ENCODE results near the gene DUSP22.
"Not testable (repeated sequence)": the region's sequence is repeated elsewhere in the genome, so short reads cannot be mapped to it uniquely, and the experiment has no call there.

The DUSP22 gene, protein sequence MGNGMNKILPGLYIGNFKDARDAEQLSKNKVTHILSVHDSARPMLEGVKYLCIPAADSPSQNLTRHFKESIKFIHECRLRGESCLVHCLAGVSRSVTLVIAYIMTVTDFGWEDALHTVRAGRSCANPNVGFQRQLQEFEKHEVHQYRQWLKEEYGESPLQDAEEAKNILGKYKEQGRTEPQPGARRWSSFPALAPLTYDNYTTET

DNA sequence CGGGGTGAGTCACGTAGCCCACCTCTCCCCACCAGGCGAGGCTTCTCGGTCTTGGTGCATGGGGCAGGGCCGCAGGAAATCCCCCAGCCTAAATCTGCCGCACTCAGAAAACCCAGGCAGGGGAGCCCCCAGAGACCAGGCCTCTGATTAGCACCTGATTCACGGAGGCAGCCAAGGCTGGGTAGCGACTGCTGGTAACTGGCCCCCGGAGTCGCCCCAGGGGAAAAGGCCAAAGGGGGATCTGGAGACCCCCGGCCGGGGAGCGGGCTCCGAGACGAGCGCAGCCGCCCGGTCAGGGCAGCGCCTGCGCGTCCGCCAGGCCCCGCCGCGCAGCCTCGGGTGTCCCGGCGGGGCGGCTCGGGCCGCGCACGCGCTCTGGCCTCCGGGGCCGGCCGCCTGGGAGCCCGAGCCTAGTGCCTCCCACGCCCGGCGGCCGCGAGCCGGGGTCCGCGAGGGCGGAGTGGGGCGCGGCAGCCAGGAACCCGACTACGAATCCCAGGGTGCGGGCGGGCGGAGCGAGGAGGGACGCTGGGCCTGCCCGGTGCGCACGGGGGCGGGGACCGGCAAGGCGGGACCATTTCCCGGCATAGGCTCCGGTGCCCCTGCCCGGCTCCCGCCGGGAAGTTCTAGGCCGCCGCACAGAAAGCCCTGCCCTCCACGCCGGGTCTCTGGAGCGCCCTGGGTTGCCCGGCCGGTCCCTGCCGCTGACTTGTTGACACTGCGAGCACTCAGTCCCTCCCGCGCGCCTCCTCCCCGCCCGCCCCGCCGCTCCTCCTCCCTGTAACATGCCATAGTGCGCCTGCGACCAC is at the start of gene DUSP22:
Gene DUSP22, plus strand, starts transcription at position 791 of the 809 bp plus-strand sequence. CDS start 53 bp downstream, outside the sequence.
- Histone ChIP-seq H3K27me3 (ENCODE audit: control insufficient read depth, insufficient read depth, low read length) (no peaks in the 10 kb centered on the region), H3K9me3 (ENCODE audit: control insufficient read depth, low read length) (no peaks in the 10 kb centered on the region), H3K4me1 (ENCODE audit: control insufficient read depth, insufficient read depth, low read length) (peaks cover 24% of the 10 kb centered on the region), H3K9ac (ENCODE audit: low read length) (peak within 1 kb of the TSS; percentile 86), H3K4me3 (ENCODE audit: low read length) (peak within 1 kb of the TSS; percentile 34), H3K36me3 (ENCODE audit: control insufficient read depth, insufficient read depth, low read length) (no peaks in the 10 kb centered on the region)

- H3K9ac ChIP-seq (ENCODE audit: low read length): no peak overlapping the region
- no peak overlapping the region for H3K4me3 ChIP-seq (ENCODE audit: low read length)
- H3K9me3 ChIP-seq (ENCODE audit: control insufficient read depth, low read length): no peaks in the 10 kb centered on the region
- no peaks in the 10 kb centered on the region for H3K36me3 ChIP-seq (ENCODE audit: control insufficient read depth, insufficient read depth, low read length)
- no peaks in the 10 kb centered on the region for H3K27me3 ChIP-seq (ENCODE audit: control insufficient read depth, insufficient read depth, low read length)
- no peaks in the 10 kb centered on the region for H3K4me1 ChIP-seq (ENCODE audit: control insufficient read depth, insufficient read depth, low read length)
These were observed 45.9 kb upstream of the DUSP22 start for GRCh38 chr6:246352-246751.

GRCh38 chr6:247351-247750 is 44.9 kb upstream of the DUSP22 start:
- no peaks in the 10 kb centered on the region for H3K36me3 ChIP-seq (ENCODE audit: control insufficient read depth, insufficient read depth, low read length)
- no peak overlapping the region for H3K9ac ChIP-seq (ENCODE audit: low read length)
- no peaks in the 10 kb centered on the region for H3K27me3 ChIP-seq (ENCODE audit: control insufficient read depth, insufficient read depth, low read length)
- H3K9me3 ChIP-seq (ENCODE audit: control insufficient read depth, low read length): no peaks in the 10 kb centered on the region
- no peak overlapping the region for H3K4me3 ChIP-seq (ENCODE audit: low read length)
- H3K4me1 ChIP-seq (ENCODE audit: control insufficient read depth, insufficient read depth, low read length): no peaks in the 10 kb centered on the region

- H3K9me3 ChIP-seq (ENCODE audit: control insufficient read depth, low read length); H3K4me1 ChIP-seq (ENCODE audit: control insufficient read depth, insufficient read depth, low read length): not testable (repeated sequence)
These were observed 44.2 kb upstream of the DUSP22 start for GRCh38 chr6:248046-248445.

DNA sequence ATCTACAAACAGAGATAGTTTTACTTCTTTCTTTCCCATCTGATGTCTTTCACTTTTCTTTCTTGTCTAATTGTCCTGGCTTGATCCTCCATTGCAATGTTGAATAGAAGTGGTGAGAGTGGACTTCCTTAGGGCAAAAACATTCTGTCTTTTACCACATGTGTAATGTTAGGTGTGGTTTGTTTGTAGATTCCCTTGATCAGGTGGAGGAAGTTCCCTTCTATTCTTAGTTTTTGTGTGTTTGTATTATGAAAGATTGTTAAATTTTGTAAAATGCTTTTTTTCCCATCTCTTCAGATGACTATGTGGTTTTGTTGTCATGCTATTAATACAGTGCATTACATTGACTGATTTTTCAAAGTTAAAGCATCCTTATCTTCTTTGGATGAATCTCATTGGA is 41.6 kb upstream of the DUSP22 start:
- Histone ChIP-seq H3K9me3 (ENCODE audit: control insufficient read depth, low read length) (no peaks in the 10 kb centered on the region), H3K27me3 (ENCODE audit: control insufficient read depth, insufficient read depth, low read length) (no peaks in the 10 kb centered on the region), H3K4me1 (ENCODE audit: control insufficient read depth, insufficient read depth, low read length) (no peaks in the 10 kb centered on the region), H3K36me3 (ENCODE audit: control insufficient read depth, insufficient read depth, low read length) (no peaks in the 10 kb centered on the region), H3K4me3 (ENCODE audit: low read length) (no peak overlapping the region), H3K9ac (ENCODE audit: low read length) (no peak overlapping the region)

More at GRCh38 chr6:248046-248445, 44.2 kb upstream of the DUSP22 start:
- H3K4me3 ChIP-seq (ENCODE audit: low read length); H3K9ac ChIP-seq (ENCODE audit: low read length); H3K27me3 ChIP-seq (ENCODE audit: control insufficient read depth, insufficient read depth, low read length); H3K36me3 ChIP-seq (ENCODE audit: control insufficient read depth, insufficient read depth, low read length): not testable (repeated sequence)

DNA sequence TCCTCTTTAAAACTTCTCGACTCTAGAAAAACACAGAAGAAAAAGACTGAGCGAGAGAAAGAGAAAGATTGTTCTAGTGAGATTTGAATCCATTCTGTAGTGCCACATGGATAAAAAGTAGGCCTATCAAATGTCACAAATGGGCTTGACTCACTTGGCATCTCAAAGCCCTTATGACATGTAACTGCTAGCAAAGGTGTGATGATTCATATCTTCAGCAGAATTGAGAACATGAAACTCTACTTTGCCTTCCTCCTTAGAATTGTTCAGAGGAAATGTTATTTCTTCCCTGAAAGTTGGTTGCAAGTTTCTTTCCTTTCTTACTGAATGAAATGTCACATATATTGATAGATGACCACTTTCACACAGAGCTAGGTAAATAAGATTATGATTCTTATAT is 40.4 kb upstream of the DUSP22 start:
- H3K36me3 ChIP-seq (ENCODE audit: control insufficient read depth, insufficient read depth, low read length): no peaks in the 10 kb centered on the region
- H3K9me3 ChIP-seq (ENCODE audit: control insufficient read depth, low read length): no peaks in the 10 kb centered on the region
- no peak overlapping the region for H3K4me3 ChIP-seq (ENCODE audit: low read length)
- H3K4me1 ChIP-seq (ENCODE audit: control insufficient read depth, insufficient read depth, low read length): no peaks in the 10 kb centered on the region
- H3K27me3 ChIP-seq (ENCODE audit: control insufficient read depth, insufficient read depth, low read length): no peaks in the 10 kb centered on the region
- H3K9ac ChIP-seq (ENCODE audit: low read length): no peak overlapping the region

GRCh38 chr6:252775-253535 is 39.3 kb upstream of the DUSP22 start:
- H3K4me1 ChIP-seq (ENCODE audit: control insufficient read depth, insufficient read depth, low read length): no peaks in the 10 kb centered on the region
- no peak overlapping the region for H3K9ac ChIP-seq (ENCODE audit: low read length)
- H3K9me3 ChIP-seq (ENCODE audit: control insufficient read depth, low read length): no peaks in the 10 kb centered on the region
- no peaks in the 10 kb centered on the region for H3K27me3 ChIP-seq (ENCODE audit: control insufficient read depth, insufficient read depth, low read length)
- no peaks in the 10 kb centered on the region for H3K36me3 ChIP-seq (ENCODE audit: control insufficient read depth, insufficient read depth, low read length)
- no peak overlapping the region for H3K4me3 ChIP-seq (ENCODE audit: low read length)

DNA sequence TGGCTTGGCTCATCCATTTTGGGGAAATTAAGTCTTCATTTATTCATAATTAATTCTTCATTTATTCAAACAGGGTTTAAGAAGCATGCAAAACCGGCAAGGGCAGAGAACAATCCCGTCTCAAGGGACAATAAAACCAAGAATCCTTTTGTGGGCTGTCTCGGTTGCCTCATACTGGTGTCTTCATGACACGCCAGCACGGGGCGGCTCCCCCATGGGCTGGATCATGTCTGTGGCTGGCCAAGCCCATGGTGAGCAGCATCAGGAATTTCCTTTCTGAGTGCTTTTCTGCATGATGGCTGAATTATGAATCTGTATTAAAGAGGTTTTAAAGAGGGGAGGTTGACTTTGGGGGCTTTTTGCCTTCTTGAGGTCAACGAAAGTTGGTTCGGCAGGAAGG is 38.3 kb upstream of the DUSP22 start:
- no peaks in the 10 kb centered on the region for H3K9me3 ChIP-seq (ENCODE audit: control insufficient read depth, low read length)
- H3K36me3 ChIP-seq (ENCODE audit: control insufficient read depth, insufficient read depth, low read length): no peaks in the 10 kb centered on the region
- no peak overlapping the region for H3K9ac ChIP-seq (ENCODE audit: low read length)
- no peaks in the 10 kb centered on the region for H3K27me3 ChIP-seq (ENCODE audit: control insufficient read depth, insufficient read depth, low read length)
- H3K4me1 ChIP-seq (ENCODE audit: control insufficient read depth, insufficient read depth, low read length): no peaks in the 10 kb centered on the region
- no peak overlapping the region for H3K4me3 ChIP-seq (ENCODE audit: low read length)

DNA sequence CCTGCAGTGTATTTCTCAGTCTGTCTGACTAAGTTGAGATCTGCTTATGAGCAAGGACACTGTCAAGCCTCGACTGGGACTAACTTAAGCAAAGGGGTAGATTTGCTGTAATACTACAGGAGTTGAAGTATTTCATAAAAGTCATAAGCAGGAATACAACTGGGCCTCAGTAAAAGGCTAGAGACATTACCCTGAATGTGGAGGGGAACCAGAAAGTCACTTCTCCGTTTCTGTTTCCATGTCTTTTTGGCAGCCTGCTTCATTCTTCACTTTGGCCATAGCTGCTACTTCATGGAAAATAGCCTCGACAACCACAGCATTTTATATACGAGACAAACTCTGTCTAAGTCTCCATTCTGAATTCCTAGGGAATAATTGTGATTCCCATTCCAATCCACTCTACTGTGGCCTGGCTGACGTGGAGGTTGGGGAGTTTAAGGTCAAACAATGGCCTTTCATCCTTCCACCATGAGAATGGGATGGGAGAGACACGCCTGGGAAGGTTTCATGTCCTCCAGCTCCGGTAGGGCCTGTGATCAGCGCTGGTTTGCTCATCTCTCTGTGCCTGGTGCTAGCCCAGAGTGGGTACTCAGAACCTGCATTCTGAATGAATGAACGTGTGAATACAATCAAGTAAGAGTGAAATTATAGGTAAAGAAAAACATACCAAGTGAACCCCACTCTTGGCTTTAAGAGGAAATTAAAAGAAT is 37.1 kb upstream of the DUSP22 start:
- no peaks in the 10 kb centered on the region for H3K9me3 ChIP-seq (ENCODE audit: control insufficient read depth, low read length)
- no peak overlapping the region for H3K9ac ChIP-seq (ENCODE audit: low read length)
- no peaks in the 10 kb centered on the region for H3K27me3 ChIP-seq (ENCODE audit: control insufficient read depth, insufficient read depth, low read length)
- H3K4me1 ChIP-seq (ENCODE audit: control insufficient read depth, insufficient read depth, low read length): no peaks in the 10 kb centered on the region
- H3K36me3 ChIP-seq (ENCODE audit: control insufficient read depth, insufficient read depth, low read length): no peaks in the 10 kb centered on the region
- H3K4me3 ChIP-seq (ENCODE audit: low read length): no peak overlapping the region

DNA sequence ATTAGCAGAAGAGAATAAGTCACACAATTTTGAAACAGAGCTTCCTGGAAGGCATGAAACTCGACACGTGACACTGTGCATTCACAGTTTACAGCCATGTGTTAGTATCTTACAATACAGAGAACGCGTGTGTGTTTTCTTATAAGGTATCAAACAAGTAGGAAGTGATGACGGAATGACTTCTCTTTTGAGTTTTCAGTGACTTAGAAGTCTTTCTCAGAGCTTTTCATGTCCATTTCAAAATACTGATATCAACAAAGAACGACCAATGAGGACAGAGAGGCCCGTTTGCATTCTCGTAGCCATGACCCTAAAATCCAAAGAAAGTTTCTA is 36.6 kb upstream of the DUSP22 start:
- Histone ChIP-seq H3K36me3 (ENCODE audit: control insufficient read depth, insufficient read depth, low read length) (no peaks in the 10 kb centered on the region), H3K9ac (ENCODE audit: low read length) (no peak overlapping the region), H3K27me3 (ENCODE audit: control insufficient read depth, insufficient read depth, low read length) (no peaks in the 10 kb centered on the region), H3K9me3 (ENCODE audit: control insufficient read depth, low read length) (no peaks in the 10 kb centered on the region), H3K4me1 (ENCODE audit: control insufficient read depth, insufficient read depth, low read length) (no peaks in the 10 kb centered on the region), H3K4me3 (ENCODE audit: low read length) (no peak overlapping the region)

- Histone ChIP-seq H3K4me1 (ENCODE audit: control insufficient read depth, insufficient read depth, low read length) (no peaks in the 10 kb centered on the region), H3K9me3 (ENCODE audit: control insufficient read depth, low read length) (no peaks in the 10 kb centered on the region), H3K27me3 (ENCODE audit: control insufficient read depth, insufficient read depth, low read length) (no peaks in the 10 kb centered on the region), H3K36me3 (ENCODE audit: control insufficient read depth, insufficient read depth, low read length) (no peaks in the 10 kb centered on the region), H3K9ac (ENCODE audit: low read length) (no peak overlapping the region), H3K4me3 (ENCODE audit: low read length) (no peak overlapping the region)
These were observed 36.1 kb upstream of the DUSP22 start for GRCh38 chr6:256169-256568.

Data from mucosa of stomach (tissue), 1 donor.